Fibroblast of mammary gland (primary cell): ENCODE results near the gene FAM81A.

ENCODE experiments used
- DNase-seq: peaks from one replicate; pipeline ENCODE4 v3.0.0-alpha.2; 2010; ENCODE audit warnings: low read depth
- H3K4me3 ChIP-seq: 2 replicates; pipeline ENCODE4 v1.5.1; 2011; ENCODE audit warnings: low read depth, mild to moderate bottlenecking, low read length, moderate library complexity; ENCODE audit not compliant: control insufficient read depth
- CTCF ChIP-seq: conservative IDR thresholded peaks from 2 replicates; pipeline ENCODE4 v1.5.1; 2011; ENCODE audit warnings: low read depth, low read length, inconsistent platforms; ENCODE audit not compliant: control insufficient read depth, insufficient read depth

Gene FAM81A

GRCh38 chr15:59447367-59447766 is 9.4 kb downstream of the FAM81A start:
- no peak for TF ChIP-seq CTCF
- no peak overlapping the region for H3K4me3 ChIP-seq
- DNase-seq: no peak

GRCh38 chr15:59448871-59449270 is 10.9 kb downstream of the FAM81A start:
- no peak overlapping the region for H3K4me3 ChIP-seq
- no peak for TF ChIP-seq CTCF
- DNase-seq: no peak

GRCh38 chr15:59453474-59454215 is 15.7 kb downstream of the FAM81A start:
- TF ChIP-seq CTCF: no peak
- no peak for DNase-seq

GRCh38 chr15:59456114-59456513 is 18.1 kb downstream of the FAM81A start:
- no peak for TF ChIP-seq CTCF
- no peak for DNase-seq
- H3K4me3 ChIP-seq: no peak overlapping the region

More at GRCh38 chr15:59453474-59454215, 15.7 kb downstream of the FAM81A start:
- H3K4me3 ChIP-seq: no peak overlapping the region

GRCh38 chr15:59457103-59457502 is 19.1 kb downstream of the FAM81A start:
- H3K4me3 ChIP-seq: no peak overlapping the region
- no peak for TF ChIP-seq CTCF
- no peak for DNase-seq

- DNase-seq: no peak
- H3K4me3 ChIP-seq: no peak overlapping the region
- TF ChIP-seq CTCF: no peak
These were observed 23.5 kb downstream of the FAM81A start for GRCh38 chr15:59461521-59461920.
